CD4-positive, alpha-beta T cell treated with Interferon gamma for 1 hour (primary cell): ENCODE measurements around the gene CDH7.

Source experiments
- DNase-seq: peaks from one replicate; pipeline ENCODE4 v3.0.0-alpha.2; 2020

The CDH7 gene

GRCh38 chr18:65768120-65768778, 17.4 kb downstream of the CDH7 start:
- no peak for DNase-seq

GRCh38 chr18:65769652-65770051, 18.8 kb downstream of the CDH7 start:
- DNase-seq: no peak

GRCh38 chr18:65786474-65786873, 35.7 kb downstream of the CDH7 start:
- no peak for DNase-seq

GRCh38 chr18:65788373-65788772, 37.6 kb downstream of the CDH7 start:
- DNase-seq: no peak

GRCh38 chr18:65790604-65791003, 39.8 kb downstream of the CDH7 start:
- DNase-seq: no peak

- DNase-seq: no peak
Measured at GRCh38 chr18:65791719-65792118, 40.9 kb downstream of the CDH7 start.

GRCh38 chr18:65792456-65793074, 41.8 kb downstream of the CDH7 start:
- no peak for DNase-seq

GRCh38 chr18:65808759-65809158, 57.9 kb downstream of the CDH7 start:
- no peak for DNase-seq

GRCh38 chr18:65811307-65811706, 60.5 kb downstream of the CDH7 start:
- DNase-seq: no peak

- DNase-seq: no peak
Measured at GRCh38 chr18:65815506-65815905, 64.7 kb downstream of the CDH7 start.

- no peak for DNase-seq
Measured at GRCh38 chr18:65817178-65817577, 66.4 kb downstream of the CDH7 start.

GRCh38 chr18:65821911-65822310, 71.1 kb downstream of the CDH7 start:
- DNase-seq: no peak

GRCh38 chr18:65822826-65823225, 72.0 kb downstream of the CDH7 start:
- no peak for DNase-seq

- DNase-seq: no peak
Measured at GRCh38 chr18:65827444-65827843, 76.6 kb downstream of the CDH7 start.

GRCh38 chr18:65835881-65836280, 85.1 kb downstream of the CDH7 start:
- no peak for DNase-seq

GRCh38 chr18:65846107-65846506, 95.3 kb downstream of the CDH7 start:
- no peak for DNase-seq

GRCh38 chr18:65852273-65852672, 101.5 kb downstream of the CDH7 start:
- no peak for DNase-seq

- no peak for DNase-seq
Measured at GRCh38 chr18:65859075-65859474, 108.3 kb downstream of the CDH7 start.

GRCh38 chr18:65869527-65869926, 118.7 kb downstream of the CDH7 start:
- no peak for DNase-seq

- no peak for DNase-seq
Measured at GRCh38 chr18:65876310-65876709, 125.5 kb downstream of the CDH7 start.

GRCh38 chr18:65897292-65897691, 146.5 kb downstream of the CDH7 start:
- no peak for DNase-seq

GRCh38 chr18:65901522-65901921, 150.7 kb downstream of the CDH7 start:
- no peak for DNase-seq

- DNase-seq: no peak
Measured at GRCh38 chr18:65906621-65907034, 155.8 kb downstream of the CDH7 start.

- DNase-seq: no peak
Measured at GRCh38 chr18:65907281-65907680, 156.5 kb downstream of the CDH7 start.

GRCh38 chr18:65919018-65919417, 168.2 kb downstream of the CDH7 start:
- no peak for DNase-seq
